ENCODE results near the gene APOL1. TPM values are rescaled to one million over a fixed set of nuclear protein-coding genes. Genes with fewer than 3 reads are reported as not detected.

Gene APOL1
- polyA plus RNA-seq, 1 of the 3 experiments (the other 2 are of a cell fraction), result 0.56 TPM

GRCh38 chr22:36311386-36312085, 58.6 kb downstream of the APOL1 start:
- Histone ChIP-seq H3K4me2 (no peak overlapping the region), H3K36me3 (replicated peaks in 1 of 2; ENCODE audit: control insufficient read depth in 1 of 2, insufficient read depth in 2 of 2, low read length in 1 of 2) (peaks cover 79 to 88% of the 10 kb centered on the region in 2 experiments), H3K9me3 (no peaks in the 10 kb centered on the region), H3K27me3 (ENCODE audit: insufficient read depth) (no peaks in the 10 kb centered on the region), H3K4me1 (ENCODE audit: control insufficient read depth in 1 of 2, insufficient read depth in 2 of 2, low read depth in 1 of 2, low read length in 1 of 2) (no peaks in the 10 kb centered on the region), H3K27ac (ENCODE audit: low read depth in 2 of 2, low read length in 1 of 2) (no peak overlapping the region; a peak in 1 of 4 replicates), H3K4me3 (ENCODE audit: low read depth in 2 of 2, low read length in 1 of 2) (no peak overlapping the region), H3F3A (replicated peaks; ENCODE audit: insufficient read depth) (peaks cover 69% of the 10 kb centered on the region), H2AFZ (ENCODE audit: low read depth) (no peak overlapping the region), H4K20me1 (ENCODE audit: insufficient read depth) (peaks cover 60% of the 10 kb centered on the region; the same call in 1 of the 2 replicates), H3K9me2 (no peaks in the 10 kb centered on the region), H3K79me2 (ENCODE audit: insufficient read depth) (peaks cover 100% of the 10 kb centered on the region), H3K9ac (no peak overlapping the region)
- 85% methylated on average over 9 of the region's 18 CpGs for WGBS (ENCODE audit: low lambda C conversion rate)
- POLR2A ChIA-PET, result no interaction called here
- TF ChIP-seq TCF12 (IDR thresholded peaks at IDR 0.05) (no peak), EP300 (IDR thresholded peaks at IDR 0.05; ENCODE audit: borderline replicate concordance in 1 of 2, low read depth in 1 of 2, low read length in 1 of 2) (no peak), RXRA (IDR thresholded peaks at IDR 0.05; ENCODE audit: borderline replicate concordance, low read depth) (no peak), YY1 (IDR thresholded peaks at IDR 0.05; ENCODE audit: low read depth) (no peak), POLR2AphosphoS5 (IDR thresholded peaks at IDR 0.05; ENCODE audit: low read depth, low read length) (no peak), RFX5 (IDR thresholded peaks at IDR 0.05; ENCODE audit: low read length) (no peak), JUND (IDR thresholded peaks at IDR 0.05) (no peak), SIN3A (IDR thresholded peaks at IDR 0.05; ENCODE audit: borderline replicate concordance, low read depth, low read length) (no peak), USF2 (IDR thresholded peaks at IDR 0.05; ENCODE audit: borderline replicate concordance, low read depth, low read length) (no peak), NFIC (IDR thresholded peaks at IDR 0.05; ENCODE audit: borderline replicate concordance) (no peak)
- CTCF ChIA-PET, result interaction anchor here (1.0 to 6.3 kb wide), 5 partner anchors 10 to 175 kb away, joined by 3 to 48 read pairs (median 4); no protein-coding TSS in a partner anchor
- DNase-seq, result no peak

DNA sequence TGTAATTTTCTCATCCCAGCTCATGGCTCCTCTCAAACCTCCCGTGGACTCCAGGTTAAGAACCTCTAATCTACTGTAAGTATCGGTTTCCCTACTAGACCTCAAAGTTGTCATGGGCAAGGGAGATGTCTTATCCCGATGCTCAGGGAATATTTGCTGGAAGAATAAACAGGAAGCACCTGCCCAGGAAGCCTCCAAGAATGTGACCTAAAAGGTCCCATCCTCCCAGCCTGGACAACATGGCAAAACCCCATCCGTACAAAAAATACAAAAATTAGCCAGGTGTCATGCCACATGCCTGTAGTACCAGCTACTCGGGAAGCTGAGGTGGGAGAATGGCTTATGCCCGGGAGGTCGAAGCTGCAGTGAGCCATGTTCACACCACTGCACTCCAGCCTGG, 62.4 kb downstream of the APOL1 start:
- TF ChIP-seq RFX5 (IDR thresholded peaks at IDR 0.05; ENCODE audit: low read length) (no peak), CHD2 (IDR thresholded peaks at IDR 0.05; ENCODE audit: low read length, partially characterized antibody) (no peak), MEF2A (IDR thresholded peaks at IDR 0.05; ENCODE audit: borderline replicate concordance, low read depth) (no peak), GATA2 (CRISPR knock-in tag; IDR thresholded peaks at IDR 0.05) (no peak), EP300 (IDR thresholded peaks at IDR 0.05; ENCODE audit: borderline replicate concordance in 1 of 2, low read depth in 1 of 2, low read length in 1 of 2) (no peak), EZH2phosphoT487 (IDR thresholded peaks at IDR 0.05; ENCODE audit: borderline replicate concordance, low read depth) (no peak), TAF1 (IDR thresholded peaks at IDR 0.05; ENCODE audit: borderline replicate concordance, low read depth, low read length) (no peak), IRF3 (IDR thresholded peaks at IDR 0.05; ENCODE audit: low read depth, low read length) (no peak), MXI1 (IDR thresholded peaks at IDR 0.05; ENCODE audit: low read depth, low read length) (no peak), SMC3 (IDR thresholded peaks at IDR 0.05; ENCODE audit: low read depth, low read length) (no peak), PBX3 (IDR thresholded peaks at IDR 0.05) (no peak), JUND (IDR thresholded peaks at IDR 0.05) (no peak), FOXM1 (IDR thresholded peaks at IDR 0.05; ENCODE audit: low read depth) (no peak), YY1 (IDR thresholded peaks at IDR 0.05; ENCODE audit: low read depth) (no peak)
- TF ChIP-seq, protein P1, sequence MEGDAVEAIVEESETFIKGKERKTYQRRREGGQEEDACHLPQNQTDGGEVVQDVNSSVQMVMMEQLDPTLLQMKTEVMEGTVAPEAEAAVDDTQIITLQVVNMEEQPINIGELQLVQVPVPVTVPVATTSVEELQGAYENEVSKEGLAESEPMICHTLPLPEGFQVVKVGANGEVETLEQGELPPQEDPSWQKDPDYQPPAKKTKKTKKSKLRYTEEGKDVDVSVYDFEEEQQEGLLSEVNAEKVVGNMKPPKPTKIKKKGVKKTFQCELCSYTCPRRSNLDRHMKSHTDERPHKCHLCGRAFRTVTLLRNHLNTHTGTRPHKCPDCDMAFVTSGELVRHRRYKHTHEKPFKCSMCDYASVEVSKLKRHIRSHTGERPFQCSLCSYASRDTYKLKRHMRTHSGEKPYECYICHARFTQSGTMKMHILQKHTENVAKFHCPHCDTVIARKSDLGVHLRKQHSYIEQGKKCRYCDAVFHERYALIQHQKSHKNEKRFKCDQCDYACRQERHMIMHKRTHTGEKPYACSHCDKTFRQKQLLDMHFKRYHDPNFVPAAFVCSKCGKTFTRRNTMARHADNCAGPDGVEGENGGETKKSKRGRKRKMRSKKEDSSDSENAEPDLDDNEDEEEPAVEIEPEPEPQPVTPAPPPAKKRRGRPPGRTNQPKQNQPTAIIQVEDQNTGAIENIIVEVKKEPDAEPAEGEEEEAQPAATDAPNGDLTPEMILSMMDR (IDR thresholded peaks at IDR 0.05), result no peak
- TF ChIP-seq, protein P2, sequence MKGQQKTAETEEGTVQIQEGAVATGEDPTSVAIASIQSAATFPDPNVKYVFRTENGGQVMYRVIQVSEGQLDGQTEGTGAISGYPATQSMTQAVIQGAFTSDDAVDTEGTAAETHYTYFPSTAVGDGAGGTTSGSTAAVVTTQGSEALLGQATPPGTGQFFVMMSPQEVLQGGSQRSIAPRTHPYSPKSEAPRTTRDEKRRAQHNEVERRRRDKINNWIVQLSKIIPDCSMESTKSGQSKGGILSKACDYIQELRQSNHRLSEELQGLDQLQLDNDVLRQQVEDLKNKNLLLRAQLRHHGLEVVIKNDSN (IDR thresholded peaks at IDR 0.05; ENCODE audit: borderline replicate concordance, low read depth), result no peak
- H3K9ac ChIP-seq, result no peak overlapping the region
- peaks cover 81 to 90% of the 10 kb centered on the region in 2 experiments for H3K36me3 ChIP-seq (replicated peaks in 1 of 2; ENCODE audit: control insufficient read depth in 1 of 2, insufficient read depth in 2 of 2, low read length in 1 of 2)
- WGBS (ENCODE audit: low lambda C conversion rate), result 94% methylated on average over 7 of the region's 7 CpGs
- no peak overlapping the region for H3K27ac ChIP-seq (ENCODE audit: low read depth in 2 of 2, low read length in 1 of 2)
- no peak overlapping the region for H3K4me3 ChIP-seq (ENCODE audit: low read depth in 2 of 2, low read length in 1 of 2)
- H3K9me3 ChIP-seq, result no peaks in the 10 kb centered on the region
- CTCF ChIA-PET, result interaction anchor here (6.3 kb wide), 1 partner anchor 14 kb away, joined by 48 read pairs; no protein-coding TSS in a partner anchor
- peaks cover 60% of the 10 kb centered on the region for H3F3A ChIP-seq (replicated peaks; ENCODE audit: insufficient read depth)
- no peak overlapping the region for H2AFZ ChIP-seq (ENCODE audit: low read depth)
- no peaks in the 10 kb centered on the region for H3K27me3 ChIP-seq (ENCODE audit: insufficient read depth)
- peaks cover 48% of the 10 kb centered on the region; the same call in 1 of the 2 replicates for H4K20me1 ChIP-seq (ENCODE audit: insufficient read depth)
- H3K4me2 ChIP-seq, result no peak overlapping the region
- DNase-seq, result no peak
- POLR2A ChIA-PET, result no interaction called here
- H3K9me2 ChIP-seq, result no peaks in the 10 kb centered on the region
- no peaks in the 10 kb centered on the region for H3K4me1 ChIP-seq (ENCODE audit: control insufficient read depth in 1 of 2, insufficient read depth in 2 of 2, low read depth in 1 of 2, low read length in 1 of 2)
- peaks cover 100% of the 10 kb centered on the region for H3K79me2 ChIP-seq (ENCODE audit: insufficient read depth)
